ENCODE measurements around the gene FXYD3.
"Not testable (repeated sequence)": the region's sequence is repeated elsewhere in the genome, so short reads cannot be mapped to it uniquely, and the experiment has no call there.

FXYD3 gene

GRCh38 chr19:35123573-35123972 lies 8.0 kb downstream of the FXYD3 start:
- no peak for DNase-seq (ENCODE audit: low read depth in 2 of 2, low spot score in 1 of 2)

- peak; percentile 52 to 73 for DNase-seq (ENCODE audit: low read depth in 2 of 2, low spot score in 1 of 2)
These were observed 8.8 kb downstream of the FXYD3 start for GRCh38 chr19:35124098-35125060.

GRCh38 chr19:35125270-35125717 lies 9.7 kb downstream of the FXYD3 start:
- DNase-seq (ENCODE audit: low read depth in 2 of 2, low spot score in 1 of 2): no peak

GRCh38 chr19:35125749-35126623 lies 10.4 kb downstream of the FXYD3 start:
- no peak for DNase-seq (ENCODE audit: low read depth in 2 of 2, low spot score in 1 of 2)

GRCh38 chr19:35126624-35126959 lies 11.0 kb downstream of the FXYD3 start:
- no peak for DNase-seq (ENCODE audit: low read depth in 2 of 2, low spot score in 1 of 2)

GRCh38 chr19:35127871-35128270 lies 12.2 kb downstream of the FXYD3 start:
- DNase-seq (ENCODE audit: low read depth in 2 of 2, low spot score in 1 of 2): no peak

GRCh38 chr19:35128398-35129057 lies 12.9 kb downstream of the FXYD3 start:
- no peak for DNase-seq (ENCODE audit: low read depth in 2 of 2, low spot score in 1 of 2)

- not testable (repeated sequence) for DNase-seq (ENCODE audit: low read depth in 2 of 2, low spot score in 1 of 2)
These were observed 14.2 kb downstream of the FXYD3 start for GRCh38 chr19:35129724-35130274.

- DNase-seq (ENCODE audit: low read depth in 2 of 2, low spot score in 1 of 2): no peak
These were observed 15.4 kb downstream of the FXYD3 start for GRCh38 chr19:35130761-35131720.

- DNase-seq (ENCODE audit: low read depth in 2 of 2, low spot score in 1 of 2): no peak
These were observed 16.6 kb downstream of the FXYD3 start for GRCh38 chr19:35132254-35132653.

- no peak for DNase-seq (ENCODE audit: low read depth in 2 of 2, low spot score in 1 of 2)
These were observed 18.2 kb downstream of the FXYD3 start for GRCh38 chr19:35133826-35134225.

- DNase-seq (ENCODE audit: low read depth in 2 of 2, low spot score in 1 of 2): no peak
These were observed 19.1 kb downstream of the FXYD3 start, which contains the start of gene LGI4 for GRCh38 chr19:35134601-35135242. LGI4 (minus strand) TSS chr19:35135059; CDS start chr19:35134680, 379 bp downstream.

GRCh38 chr19:35135389-35135909 lies 19.8 kb downstream of the FXYD3 start:
- no peak for DNase-seq (ENCODE audit: low read depth in 2 of 2, low spot score in 1 of 2)

- DNase-seq (ENCODE audit: low read depth in 2 of 2, low spot score in 1 of 2): no peak
These were observed 20.6 kb downstream of the FXYD3 start for GRCh38 chr19:35136231-35136630.

GRCh38 chr19:35136977-35137702 lies 21.5 kb downstream of the FXYD3 start:
- DNase-seq (ENCODE audit: low read depth in 2 of 2, low spot score in 1 of 2): no peak

- DNase-seq (ENCODE audit: low read depth in 2 of 2, low spot score in 1 of 2): no peak
These were observed 22.8 kb downstream of the FXYD3 start, which contains the start of gene FXYD1 for GRCh38 chr19:35138305-35138892. FXYD1 (plus strand) TSS chr19:35138824; CDS start chr19:35140080, 1,256 bp downstream.

- no peak for DNase-seq (ENCODE audit: low read depth in 2 of 2, low spot score in 1 of 2)
These were observed 24.8 kb downstream of the FXYD3 start for GRCh38 chr19:35140207-35140961.

Data from stimulated activated CD8-positive, alpha-beta memory T cell treated with anti-CD3 and anti-CD28 coated beads, Interleukin-4, amount 100 ng/mL, for 1 hour (primary cell).